Measurements from ENCODE around the gene JMJD1C.
"Not testable (repeated sequence)": the region's sequence is repeated elsewhere in the genome, so short reads cannot be mapped to it uniquely, and the experiment has no call there.

The JMJD1C gene

DNA sequence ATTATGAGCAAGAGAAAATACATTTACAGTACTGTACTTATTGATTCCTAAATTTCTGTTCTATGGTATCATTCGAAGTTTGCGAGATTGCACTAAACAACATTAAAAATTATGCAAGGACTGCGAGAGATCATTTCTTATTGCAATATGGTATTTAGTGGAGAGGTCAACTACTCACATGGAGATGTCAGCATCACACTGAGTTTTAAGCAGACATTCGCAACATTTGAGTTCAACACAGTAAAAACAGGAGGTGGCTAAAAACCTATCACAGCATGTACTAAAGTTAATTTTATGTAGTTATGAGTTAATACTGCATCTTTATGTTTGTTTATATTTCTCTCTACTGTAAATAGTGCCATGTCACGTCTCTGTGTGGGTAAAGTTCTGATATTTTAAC lies 53.5 kb downstream of the JMJD1C start:
- in situ Hi-C loops (cut with HindIII; ENCODE audit: low sequenced_read_pairs) = no loop called here

DNA sequence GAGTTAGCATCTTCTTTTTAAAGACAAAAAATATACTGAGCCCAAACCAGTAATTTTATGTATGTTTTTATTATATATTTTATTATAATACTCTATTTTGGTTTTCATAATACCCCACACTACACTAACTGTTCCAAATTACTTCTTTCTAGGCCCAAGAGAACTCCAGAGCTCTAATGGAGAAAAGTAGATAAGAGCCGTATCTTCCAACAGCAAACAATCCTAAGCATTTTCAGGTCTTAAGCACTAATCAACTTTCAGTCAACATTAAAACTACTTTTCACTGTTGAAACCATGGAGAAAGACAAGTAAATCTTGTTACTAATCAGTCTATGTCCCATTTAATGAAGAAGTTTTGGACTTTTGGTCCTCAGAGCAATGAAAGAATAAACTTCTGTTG lies 55.1 kb downstream of the JMJD1C start:
- in situ Hi-C loops (cut with HindIII; ENCODE audit: low sequenced_read_pairs) = no loop called here

DNA sequence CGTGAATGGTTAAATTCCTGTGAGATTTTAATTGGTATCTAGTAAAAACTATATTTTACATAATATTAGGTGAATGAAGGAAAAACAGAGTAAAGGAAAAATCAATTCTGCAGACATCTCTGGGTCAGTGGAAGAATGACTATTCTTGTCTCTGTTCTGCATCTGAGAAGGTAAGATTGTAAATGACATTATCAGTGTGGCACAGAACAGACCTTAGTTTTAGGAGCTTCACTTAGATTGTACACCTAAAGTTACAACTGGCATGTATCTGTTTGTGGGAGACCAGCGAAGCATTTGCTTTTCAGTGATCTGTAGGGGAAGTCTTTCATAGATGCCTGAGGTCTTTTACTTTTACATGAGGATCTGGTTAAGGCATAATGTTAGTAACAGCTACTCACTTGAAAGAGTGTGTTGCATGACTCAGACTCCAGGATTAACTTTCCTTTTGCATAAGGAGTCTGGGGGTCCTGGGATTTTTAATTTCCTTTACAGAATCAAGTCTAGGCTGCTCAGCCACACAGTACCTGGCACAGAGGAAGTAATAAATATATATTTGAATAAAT lies 56.2 kb downstream of the JMJD1C start:
- in situ Hi-C loops (cut with HindIII; ENCODE audit: low sequenced_read_pairs) = no loop called here

DNA sequence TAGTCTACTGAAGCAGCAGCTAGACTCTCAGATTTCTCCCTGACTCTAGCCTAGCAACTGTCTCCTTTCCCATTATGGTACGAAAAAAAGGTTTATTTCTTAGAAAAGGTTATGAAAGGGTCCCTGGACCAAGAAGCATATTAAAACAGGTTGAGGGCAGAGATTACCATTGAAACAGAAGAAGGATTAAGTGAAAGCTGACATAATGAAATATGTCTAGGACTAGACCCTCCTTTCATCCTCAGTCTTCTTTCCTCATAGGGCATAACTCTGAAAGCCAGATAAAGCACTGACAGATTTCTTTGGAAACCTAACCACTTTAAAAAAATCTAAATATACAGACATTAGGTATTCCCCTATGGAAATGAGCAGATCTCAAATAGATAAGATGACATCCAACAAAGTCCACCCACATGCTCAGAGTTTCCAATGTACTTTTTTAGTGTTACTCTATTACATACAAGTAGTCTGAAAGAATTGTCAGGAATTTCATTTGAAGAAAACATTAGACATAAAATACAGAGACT lies 58.6 kb downstream of the JMJD1C start:
- in situ Hi-C loops (cut with HindIII; ENCODE audit: low sequenced_read_pairs) = no loop called here

DNA sequence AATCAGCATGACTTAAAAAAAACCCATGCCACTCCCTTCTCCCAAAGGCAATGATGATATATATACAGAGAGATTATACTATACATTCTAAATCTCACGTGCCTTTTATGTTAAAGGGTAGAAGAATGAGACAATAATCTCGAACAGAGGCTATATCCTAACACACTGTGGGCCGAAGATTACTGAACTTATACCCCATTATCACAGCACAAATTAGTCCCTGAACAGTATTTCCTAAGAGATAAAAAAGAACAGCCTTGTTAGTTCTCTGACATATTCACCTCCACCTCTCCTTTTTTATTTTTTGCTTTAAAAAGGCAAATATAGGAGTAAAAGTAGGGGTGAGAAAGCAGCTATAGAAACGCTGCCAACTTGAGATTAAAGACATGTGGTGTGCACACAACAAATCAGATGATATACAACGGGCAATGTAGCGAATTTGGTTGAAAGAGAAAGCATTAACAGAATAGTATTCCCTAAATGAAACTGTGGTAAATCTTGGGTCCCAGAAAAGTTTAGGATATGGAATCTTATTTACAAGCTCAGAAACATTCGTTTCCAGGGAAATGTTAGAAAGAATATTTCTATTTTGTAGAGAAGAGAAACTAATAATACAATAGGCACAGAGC lies 69.5 kb downstream of the JMJD1C start:
- in situ Hi-C loops (cut with HindIII; ENCODE audit: low sequenced_read_pairs) = no loop called here

DNA sequence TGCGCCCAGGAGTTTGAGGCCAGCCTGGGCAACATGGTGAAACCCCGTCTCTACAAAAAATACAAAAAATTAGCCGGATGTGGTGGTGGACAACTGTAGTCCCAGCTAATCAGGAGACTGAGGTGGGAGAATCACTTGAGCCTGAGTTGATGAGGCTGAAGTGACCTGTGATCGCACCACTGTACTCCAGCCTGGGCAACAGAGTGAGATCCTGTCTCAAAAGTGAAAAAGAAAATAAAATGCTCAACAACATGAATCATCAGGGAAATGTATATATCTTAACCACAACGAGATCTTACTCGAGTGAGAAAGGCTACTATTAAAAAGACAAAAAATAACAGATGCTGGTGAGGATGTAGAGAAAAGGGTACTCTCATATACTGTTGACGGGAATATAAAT lies 72.7 kb downstream of the JMJD1C start:
- in situ Hi-C loops (cut with HindIII; ENCODE audit: low sequenced_read_pairs) = no loop called here

DNA sequence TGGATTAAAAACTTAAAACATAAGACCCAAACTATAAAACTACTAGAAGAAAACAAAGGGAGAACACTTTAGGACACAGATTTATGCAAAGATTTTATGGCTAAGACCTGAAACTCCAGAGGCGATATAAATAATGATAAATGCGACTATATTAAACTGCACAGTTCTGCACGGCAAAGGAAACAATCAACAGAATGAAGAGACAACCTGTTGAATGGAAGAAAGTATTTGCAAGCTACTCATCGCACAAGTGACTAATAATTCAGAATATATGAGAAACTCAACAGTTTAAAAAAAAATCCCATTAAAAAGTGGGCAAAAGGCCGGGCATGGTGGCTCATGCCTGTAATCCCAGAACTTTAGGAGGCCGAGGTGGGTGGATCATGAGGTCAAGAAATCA lies 73.6 kb downstream of the JMJD1C start:
- in situ Hi-C loops (cut with HindIII; ENCODE audit: low sequenced_read_pairs) = no loop called here

DNA sequence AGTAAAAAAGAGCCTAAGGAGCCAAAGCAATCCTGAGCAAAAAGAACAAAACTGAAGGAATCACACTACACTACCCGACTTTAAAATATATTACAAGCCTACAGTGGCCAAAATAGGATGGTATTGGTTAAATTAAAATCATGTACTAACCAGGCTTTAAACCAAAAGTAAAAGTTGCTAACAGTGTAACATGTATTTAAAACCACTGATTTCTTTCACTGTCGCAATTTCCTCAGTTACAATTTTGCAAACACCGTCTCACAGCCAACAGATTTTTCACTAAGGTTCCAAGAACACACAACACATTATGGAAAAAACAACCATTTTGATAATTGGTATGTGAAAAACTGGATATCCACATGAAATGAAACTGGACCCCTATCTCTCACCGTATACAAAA lies 74.0 kb downstream of the JMJD1C start:
- in situ Hi-C loops (cut with HindIII; ENCODE audit: low sequenced_read_pairs) = no loop called here

DNA sequence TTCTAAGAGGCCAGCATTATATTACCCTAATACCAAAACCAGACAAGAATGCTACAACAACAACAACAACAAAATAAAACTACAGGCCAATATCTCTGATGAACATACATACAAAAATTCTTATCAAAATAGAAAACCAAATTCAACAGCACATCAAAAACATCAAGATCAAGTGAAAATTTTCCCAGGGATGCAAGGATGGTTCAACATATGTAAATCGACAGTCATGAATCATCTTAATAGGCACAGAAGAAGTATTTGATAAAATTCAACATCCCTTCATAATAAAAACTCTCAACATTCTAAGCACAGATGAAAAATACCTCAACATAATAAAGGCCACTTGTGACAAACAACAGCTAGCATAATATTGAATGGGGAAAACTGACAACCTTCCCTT lies 75.3 kb downstream of the JMJD1C start:
- in situ Hi-C loops (cut with HindIII; ENCODE audit: low sequenced_read_pairs) = no loop called here

DNA sequence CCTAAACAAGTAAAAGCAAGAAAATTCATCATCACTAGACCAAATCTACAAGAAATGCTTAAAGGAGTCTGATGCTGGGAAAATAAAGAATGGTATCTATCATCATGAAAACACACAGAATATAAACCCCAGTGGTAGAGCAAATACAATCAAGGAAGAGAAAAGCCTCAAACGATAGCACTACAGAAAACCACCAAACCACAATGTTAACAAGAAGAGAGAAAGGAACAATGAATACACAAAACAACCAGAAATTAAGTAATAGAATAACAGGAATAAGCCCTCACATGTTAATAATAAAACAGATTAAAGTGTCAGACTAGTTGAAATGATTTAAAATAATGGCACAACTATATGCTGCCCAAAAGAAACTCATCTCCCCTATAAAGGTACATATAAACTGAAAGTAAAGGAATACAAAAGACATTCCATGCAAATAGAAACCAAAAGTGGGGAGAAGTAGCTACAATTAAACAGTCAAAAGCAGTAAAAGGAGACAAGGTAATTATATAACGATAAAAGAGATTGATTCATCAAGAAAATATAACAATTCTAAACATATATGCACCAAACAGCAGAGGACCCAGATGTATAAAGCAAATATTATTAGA lies 77.3 kb downstream of the JMJD1C start:
- in situ Hi-C loops (cut with HindIII; ENCODE audit: low sequenced_read_pairs) = no loop called here

DNA sequence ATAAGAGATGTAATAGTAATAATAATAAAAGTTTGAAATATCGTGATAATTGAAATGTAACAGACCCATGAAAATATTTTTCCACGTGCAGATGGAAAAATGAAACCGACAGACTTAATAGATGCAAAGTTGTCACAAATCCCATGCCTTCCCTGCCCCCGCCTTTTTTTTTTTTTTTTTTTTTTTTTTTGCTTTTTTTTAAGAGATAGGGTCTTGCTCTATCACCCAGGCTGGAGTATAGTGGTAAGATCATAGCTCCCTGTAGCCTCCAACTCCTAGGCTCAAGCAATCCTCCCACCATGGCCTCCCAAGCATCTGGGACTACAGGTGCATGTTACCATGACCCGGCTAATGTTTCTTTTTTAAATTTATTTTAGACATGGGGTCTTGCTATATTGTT lies 80.5 kb downstream of the JMJD1C start:
- in situ Hi-C loops (cut with HindIII; ENCODE audit: low sequenced_read_pairs) = no loop called here

DNA sequence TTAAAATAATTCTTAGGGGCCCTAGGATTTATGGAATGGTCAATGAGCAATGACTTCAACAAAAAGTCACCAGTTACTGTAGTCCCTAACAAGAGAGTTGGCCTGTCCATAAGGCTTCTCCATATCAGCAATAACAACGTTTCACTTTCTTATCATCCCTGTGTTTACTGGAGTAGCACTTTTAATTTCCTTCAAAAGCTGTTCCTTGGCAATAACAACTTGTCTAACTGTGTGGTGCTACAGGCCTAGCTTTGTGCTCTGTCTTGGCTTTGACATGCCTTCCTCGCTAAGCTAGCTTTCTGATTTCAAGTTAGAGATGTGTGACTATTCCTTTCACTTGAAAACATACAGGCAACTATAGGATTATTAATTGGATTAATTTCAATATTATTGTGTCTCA lies 81.1 kb downstream of the JMJD1C start:
- in situ Hi-C loops (cut with HindIII; ENCODE audit: low sequenced_read_pairs) = no loop called here

DNA sequence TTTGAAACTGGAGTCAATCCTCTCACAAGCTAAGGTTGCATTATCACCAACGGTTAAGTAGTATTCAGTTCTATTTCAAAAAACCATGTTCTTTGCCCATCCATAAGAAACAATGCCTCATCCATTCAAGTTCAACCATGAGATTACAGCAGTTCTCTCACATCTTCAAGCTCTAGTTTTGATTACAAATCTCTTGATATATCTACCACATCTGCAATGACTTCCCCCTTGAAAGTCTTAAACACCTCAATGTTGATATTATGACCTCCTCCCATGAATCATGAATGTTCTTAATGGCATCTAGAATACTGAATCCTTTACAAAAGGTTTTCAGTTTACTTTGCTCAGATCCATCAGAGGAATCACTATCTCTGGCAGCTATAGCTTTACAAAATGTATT lies 81.8 kb downstream of the JMJD1C start:
- in situ Hi-C loops (cut with HindIII; ENCODE audit: low sequenced_read_pairs) = no loop called here

DNA sequence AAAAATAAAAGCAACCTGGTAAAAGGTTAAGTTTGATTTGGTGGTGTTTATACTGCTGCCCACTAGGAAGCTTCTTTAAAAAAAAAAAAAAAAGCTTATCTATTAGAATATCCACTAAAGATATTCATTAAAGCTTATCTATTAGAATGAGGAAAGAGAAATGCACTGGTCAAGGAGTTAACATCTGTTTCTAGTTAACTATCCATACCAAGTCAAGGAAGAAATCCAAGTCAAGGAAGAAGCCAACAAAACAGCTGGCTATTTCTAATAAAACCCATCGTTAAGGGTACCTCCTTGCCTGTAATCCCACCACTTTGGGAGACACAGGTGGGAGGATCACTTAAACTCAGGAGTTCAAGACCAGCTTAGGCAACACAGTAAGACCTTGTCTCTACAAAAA lies 82.6 kb downstream of the JMJD1C start:
- in situ Hi-C loops (cut with HindIII; ENCODE audit: low sequenced_read_pairs) = no loop called here

DNA sequence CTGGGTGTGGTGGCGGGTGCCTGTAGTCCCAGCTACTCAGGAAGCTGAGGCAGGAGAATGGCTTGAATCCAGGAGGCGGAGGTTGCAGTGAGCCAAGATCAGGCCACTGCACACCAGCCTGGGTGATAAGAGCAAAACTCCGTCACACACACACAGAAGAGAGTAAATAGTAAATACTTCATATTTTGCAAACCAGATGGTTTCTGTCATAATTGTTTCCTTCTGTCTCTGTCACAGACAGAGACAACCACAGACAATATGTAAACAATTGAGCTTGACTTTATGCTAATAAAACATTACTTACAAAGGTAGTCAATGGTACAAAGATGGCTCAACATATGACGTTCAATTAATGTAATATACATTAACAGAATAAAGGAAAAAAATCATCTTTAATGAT lies 83.7 kb downstream of the JMJD1C start:
- in situ Hi-C loops (cut with HindIII; ENCODE audit: low sequenced_read_pairs) = no loop called here

DNA sequence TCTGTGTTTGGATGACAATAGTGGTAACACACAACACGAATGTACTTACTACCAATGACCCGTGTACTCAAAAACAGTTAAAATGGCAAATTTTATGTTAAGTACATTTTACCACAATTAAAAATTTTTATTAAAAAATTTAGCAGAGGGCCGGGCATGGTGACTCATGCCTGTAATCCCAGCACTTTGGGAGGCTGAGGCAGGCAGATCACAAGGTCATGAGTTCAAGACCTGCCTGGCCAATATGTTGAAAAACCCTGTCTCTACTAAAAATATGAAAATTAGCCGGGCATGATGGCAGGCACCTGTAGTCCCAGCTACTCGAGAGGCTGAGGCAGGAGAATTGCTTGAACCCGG lies 88.5 kb downstream of the JMJD1C start:
- in situ Hi-C loops (cut with HindIII; ENCODE audit: low sequenced_read_pairs) = not testable (repeated sequence)

DNA sequence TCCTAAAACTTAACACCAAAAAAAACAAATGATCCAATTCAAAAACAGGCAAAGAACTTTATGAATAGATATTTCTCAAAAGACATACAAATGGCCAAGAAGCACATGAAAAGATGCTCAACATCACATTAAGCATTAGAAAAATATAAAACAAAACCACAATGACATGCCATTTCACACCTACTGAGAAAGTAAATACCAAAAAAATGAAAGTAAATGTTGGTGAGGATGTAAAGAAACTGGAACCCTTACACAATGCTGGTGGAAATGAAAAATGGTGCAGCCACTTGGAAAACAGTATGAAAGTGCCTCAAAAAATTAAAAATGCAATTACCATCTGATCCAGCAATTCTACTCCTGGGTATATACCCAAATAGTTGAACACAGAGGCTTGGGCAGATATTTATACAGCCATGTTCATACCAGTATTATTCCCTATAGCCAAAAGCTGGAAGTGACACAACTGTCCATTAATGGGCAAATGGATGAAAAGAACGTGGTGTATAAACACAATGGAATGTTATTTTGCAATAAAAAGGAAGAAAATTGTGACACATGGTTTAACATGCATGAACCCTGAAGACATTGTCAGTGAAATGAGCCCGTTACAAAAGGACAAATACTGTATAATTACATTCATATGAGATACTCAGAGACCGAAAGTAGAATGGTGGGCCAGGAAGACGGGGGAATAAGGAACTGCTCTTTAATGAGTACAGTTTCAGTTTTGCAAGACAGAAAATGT lies 89.0 kb downstream of the JMJD1C start:
- in situ Hi-C loops (cut with HindIII; ENCODE audit: low sequenced_read_pairs) = no loop called here

DNA sequence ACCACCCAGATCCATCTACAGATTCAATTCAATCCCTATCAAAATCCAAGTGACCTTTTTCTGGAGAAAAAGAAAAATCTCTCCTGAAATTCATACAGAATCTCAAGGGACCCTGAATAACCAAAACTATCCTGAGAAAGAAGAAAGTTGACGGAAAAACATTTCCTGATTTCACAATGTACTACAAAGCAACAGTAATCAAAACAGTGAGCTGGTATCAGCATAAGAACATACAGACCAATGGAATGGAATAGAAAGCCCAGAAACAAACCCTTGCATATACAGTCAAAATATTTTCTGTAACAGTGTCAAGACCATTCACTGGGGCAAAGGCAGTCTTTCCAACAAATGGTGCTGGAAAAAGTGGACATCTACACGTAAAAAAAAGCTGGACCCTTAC lies 89.9 kb downstream of the JMJD1C start:
- in situ Hi-C loops (cut with HindIII; ENCODE audit: low sequenced_read_pairs) = no loop called here

DNA sequence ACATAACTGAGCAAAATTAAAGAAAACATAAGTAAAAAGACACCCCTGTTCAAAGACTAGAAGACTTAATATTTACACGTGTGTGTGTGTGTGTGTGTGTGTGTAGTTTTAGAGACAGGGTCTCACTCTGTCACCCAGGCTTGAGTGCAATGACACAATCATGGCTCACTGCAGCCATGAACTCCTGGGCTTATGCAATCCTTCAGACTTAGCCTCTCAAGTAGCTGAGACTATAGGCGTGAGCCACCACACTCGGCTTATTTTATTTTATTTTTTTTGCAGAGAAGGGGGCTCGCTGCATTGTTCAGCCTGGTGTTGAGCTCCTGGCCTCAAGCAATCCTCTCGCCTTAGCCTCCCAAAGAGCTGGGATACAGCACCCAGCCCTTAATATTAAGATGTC lies 90.3 kb downstream of the JMJD1C start:
- in situ Hi-C loops (cut with HindIII; ENCODE audit: low sequenced_read_pairs) = no loop called here

DNA sequence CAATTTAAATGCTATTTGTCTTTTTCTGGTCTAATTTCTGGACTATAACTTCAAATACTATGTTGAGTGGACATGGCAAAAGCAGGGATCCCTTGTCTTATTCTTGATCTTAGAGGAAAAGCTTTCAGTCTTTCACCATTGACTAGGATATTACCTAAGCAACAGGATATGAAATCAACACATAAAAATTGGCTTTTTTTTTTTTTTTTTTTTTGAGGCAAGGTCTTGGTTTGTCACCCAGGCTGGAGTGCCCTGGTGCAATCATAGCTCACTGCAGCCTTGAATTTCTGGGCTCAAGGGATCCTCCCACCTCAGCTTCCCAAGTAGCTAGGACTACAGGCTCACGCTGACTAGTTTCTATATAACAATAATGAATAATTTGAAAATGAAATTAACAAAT lies 90.8 kb downstream of the JMJD1C start:
- in situ Hi-C loops (cut with HindIII; ENCODE audit: low sequenced_read_pairs) = no loop called here

DNA sequence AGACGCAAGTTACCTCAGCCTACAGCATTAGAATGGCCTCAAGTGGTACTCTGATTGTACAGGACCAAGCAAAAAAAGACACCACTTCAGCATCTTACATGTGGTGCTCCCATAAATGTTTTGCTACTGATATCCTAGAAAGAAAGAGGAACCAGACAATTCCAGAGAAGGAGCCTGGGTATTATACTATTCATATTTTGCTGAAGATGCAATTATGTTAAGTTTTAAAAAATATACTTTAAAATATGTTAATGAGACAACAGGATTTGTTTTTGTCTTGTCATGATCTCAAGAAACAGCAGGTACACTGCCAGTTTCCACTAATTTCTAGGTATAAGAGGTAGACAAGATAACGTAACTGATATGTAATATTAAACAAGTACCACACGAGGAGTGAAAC lies 92.6 kb downstream of the JMJD1C start:
- in situ Hi-C loops (cut with HindIII; ENCODE audit: low sequenced_read_pairs) = no loop called here

DNA sequence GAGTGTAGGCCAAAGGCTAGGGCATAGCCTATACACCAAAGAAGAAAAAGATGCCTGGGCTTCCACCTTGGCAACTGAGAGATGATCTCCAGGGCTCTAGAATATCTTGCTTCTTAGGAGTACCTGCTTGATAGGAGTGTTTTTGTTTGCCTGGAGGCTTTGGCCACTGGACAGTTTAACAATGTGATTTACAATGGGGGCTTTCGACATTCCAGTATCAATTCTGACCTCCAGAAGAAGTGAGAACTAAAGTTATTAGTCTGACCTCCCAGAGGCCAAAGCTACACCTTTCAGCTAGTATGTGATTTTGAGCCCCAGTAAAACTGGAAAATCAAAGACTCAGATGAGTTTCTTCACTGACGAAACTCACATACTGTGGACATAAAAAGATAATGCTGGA lies 96.1 kb downstream of the JMJD1C start:
- in situ Hi-C loops (cut with HindIII; ENCODE audit: low sequenced_read_pairs) = no loop called here

All from endothelial cell of hepatic sinusoid (primary cell).